Measurements from ENCODE around the gene DNAI1.

Gene DNAI1

DNA sequence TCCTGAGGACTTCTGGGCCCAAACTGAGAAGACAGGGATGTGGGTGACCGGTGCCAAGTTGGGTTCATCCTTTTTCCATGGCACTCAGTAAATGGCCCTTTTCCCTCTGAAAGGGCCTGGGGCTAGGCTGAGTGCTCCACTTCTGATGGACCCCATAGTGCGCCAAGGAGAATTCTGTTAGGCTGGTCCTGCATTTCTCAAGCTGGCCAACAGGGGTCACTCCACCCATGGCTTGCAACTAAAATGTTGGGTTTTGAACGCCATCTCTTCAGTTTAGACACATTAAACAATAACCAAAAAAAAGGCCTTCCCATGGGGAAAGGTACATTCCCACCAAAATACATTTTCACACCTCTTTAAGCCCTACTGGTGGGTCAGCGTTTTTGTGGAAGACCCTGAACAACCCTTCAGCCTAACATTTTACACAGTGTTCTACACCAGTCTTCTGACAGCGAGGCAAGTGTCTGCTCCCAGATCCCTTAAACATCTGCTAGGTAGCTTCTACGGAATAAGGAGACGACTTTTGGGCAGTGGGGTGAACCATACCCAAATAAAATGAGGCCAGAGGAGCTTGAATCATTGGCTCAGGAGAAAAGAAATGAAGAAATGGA lies 103.6 kb downstream of the DNAI1 start:
- TF ChIP-seq, protein P1, sequence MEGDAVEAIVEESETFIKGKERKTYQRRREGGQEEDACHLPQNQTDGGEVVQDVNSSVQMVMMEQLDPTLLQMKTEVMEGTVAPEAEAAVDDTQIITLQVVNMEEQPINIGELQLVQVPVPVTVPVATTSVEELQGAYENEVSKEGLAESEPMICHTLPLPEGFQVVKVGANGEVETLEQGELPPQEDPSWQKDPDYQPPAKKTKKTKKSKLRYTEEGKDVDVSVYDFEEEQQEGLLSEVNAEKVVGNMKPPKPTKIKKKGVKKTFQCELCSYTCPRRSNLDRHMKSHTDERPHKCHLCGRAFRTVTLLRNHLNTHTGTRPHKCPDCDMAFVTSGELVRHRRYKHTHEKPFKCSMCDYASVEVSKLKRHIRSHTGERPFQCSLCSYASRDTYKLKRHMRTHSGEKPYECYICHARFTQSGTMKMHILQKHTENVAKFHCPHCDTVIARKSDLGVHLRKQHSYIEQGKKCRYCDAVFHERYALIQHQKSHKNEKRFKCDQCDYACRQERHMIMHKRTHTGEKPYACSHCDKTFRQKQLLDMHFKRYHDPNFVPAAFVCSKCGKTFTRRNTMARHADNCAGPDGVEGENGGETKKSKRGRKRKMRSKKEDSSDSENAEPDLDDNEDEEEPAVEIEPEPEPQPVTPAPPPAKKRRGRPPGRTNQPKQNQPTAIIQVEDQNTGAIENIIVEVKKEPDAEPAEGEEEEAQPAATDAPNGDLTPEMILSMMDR (IDR thresholded peaks at IDR 0.05; ENCODE audit: insufficient read depth, low read depth, low read length, missing control alignments), result peak; percentile 50
- no peak for DNase-seq (ENCODE audit: low read depth)
- H3K4me3 ChIP-seq (ENCODE audit: low read length), result no peak overlapping the region

DNA sequence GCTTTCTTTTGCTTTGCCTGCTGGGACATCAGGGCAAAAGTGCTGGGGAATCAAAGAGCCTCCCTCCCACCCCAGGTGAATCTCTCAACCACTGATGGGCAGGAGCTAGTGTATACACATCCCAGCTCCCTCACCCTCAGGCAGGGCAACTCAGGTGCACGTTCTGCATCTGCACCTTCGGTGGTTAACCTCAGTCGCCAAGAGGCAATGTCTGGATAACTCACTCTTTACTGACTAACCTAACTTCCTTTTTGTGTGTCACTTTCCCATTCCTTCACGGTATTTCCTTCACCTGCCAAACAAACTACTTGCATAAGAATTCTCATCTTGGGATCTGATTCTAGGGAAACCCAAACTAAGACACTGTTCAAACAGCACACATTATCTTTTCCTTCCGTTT lies 104.7 kb downstream of the DNAI1 start:
- DNase-seq (ENCODE audit: low read depth), result peak; percentile 71

DNA sequence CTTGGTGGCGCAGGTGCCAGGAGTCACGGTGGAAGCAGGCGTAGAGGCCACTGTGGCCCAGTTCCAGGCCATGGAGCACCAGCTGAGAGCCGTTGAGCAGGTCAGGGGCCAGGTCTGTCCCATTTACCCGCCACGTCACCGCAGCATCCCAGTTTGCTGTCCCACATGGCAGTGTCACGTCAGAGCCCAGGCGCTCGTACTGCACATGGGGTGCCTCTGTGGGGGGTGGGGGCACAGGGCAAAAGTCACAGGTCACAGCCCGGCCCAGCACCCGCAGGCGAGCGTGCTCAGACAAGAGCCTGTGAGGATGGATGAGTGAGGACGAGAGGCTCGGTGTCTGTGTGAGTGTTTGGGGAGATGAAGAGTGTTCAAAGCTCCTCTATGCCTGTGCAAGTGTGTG lies 106.0 kb downstream of the DNAI1 start:
- DNase-seq (ENCODE audit: low read depth), result no peak
- H3K4me3 ChIP-seq (ENCODE audit: low read length), result no peak overlapping the region
- TF ChIP-seq, protein P1 (IDR thresholded peaks at IDR 0.05; ENCODE audit: insufficient read depth, low read depth, low read length, missing control alignments), result no peak

More for the DNA sequence above, 104.7 kb downstream of the DNAI1 start:
- no peak overlapping the region for H3K4me3 ChIP-seq (ENCODE audit: low read length)
- TF ChIP-seq, protein P1 (IDR thresholded peaks at IDR 0.05; ENCODE audit: insufficient read depth, low read depth, low read length, missing control alignments), result no peak

DNA sequence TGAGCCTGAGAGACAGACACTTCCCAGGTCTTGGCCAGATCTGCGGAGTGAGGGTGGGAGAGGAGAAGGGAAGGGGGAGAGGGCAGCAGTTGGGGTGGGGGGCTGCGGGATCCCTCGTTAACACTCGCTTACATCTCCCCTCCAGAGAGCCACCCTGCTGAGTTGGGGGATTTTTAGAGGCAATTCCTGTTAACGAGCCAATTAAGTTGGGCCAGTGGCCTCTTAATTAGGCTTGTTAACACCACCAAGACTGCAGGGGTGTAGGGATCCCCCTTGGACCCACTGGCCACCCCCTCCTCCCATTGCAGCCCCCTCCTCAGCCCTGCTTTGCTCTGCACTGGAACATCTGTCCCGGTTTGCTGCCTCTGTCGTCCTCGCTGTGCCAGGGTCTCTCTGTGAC lies 107.3 kb downstream of the DNAI1 start:
- no peak overlapping the region for H3K4me3 ChIP-seq (ENCODE audit: low read length)
- DNase-seq (ENCODE audit: low read depth), result no peak
- TF ChIP-seq, protein P1 (IDR thresholded peaks at IDR 0.05; ENCODE audit: insufficient read depth, low read depth, low read length, missing control alignments), result no peak

DNA sequence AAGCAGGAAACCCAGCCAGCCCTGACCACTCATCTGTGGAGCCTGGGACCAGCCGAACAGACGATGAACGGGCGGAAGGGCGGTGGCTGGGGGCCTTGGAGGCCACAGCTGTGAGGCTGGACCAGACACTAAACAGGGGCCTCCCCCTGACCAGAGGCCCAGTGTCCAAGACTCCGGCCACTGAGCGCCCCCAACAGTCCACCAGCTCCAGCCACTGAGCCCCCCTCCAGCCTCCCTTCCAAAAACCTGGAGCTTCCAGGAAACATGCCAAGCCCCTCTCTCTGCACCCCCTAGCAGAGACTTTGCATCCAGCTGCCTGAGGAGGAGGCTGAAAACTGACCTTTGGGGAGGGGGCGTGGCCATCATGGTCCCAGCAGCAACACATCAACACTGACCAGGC lies 107.7 kb downstream of the DNAI1 start:
- TF ChIP-seq, protein P1 (IDR thresholded peaks at IDR 0.05; ENCODE audit: insufficient read depth, low read depth, low read length, missing control alignments), result no peak
- no peak for DNase-seq (ENCODE audit: low read depth)
- H3K4me3 ChIP-seq (ENCODE audit: low read length), result no peak overlapping the region

DNA sequence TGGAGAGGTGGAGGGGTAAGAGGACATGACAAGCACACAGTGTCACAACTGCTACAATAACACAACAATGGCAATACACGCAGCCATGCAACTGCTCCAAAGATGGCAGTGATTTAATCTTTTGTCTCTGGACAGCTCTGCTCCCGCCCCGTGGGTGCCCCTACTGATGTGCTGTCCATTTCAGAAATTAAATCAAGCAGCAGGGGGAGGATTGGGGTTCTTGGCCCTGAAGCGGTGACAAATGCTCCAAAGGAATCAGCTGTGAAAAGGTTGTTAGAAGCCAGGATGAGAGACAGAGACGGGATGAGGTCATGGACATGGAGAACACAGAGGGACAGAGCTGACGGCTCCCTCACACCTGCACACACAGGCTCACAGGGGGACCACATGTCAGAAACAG lies 108.4 kb downstream of the DNAI1 start:
- TF ChIP-seq, protein P1 (IDR thresholded peaks at IDR 0.05; ENCODE audit: insufficient read depth, low read depth, low read length, missing control alignments), result no peak
- DNase-seq (ENCODE audit: low read depth), result no peak
- H3K4me3 ChIP-seq (ENCODE audit: low read length), result no peak overlapping the region

DNA sequence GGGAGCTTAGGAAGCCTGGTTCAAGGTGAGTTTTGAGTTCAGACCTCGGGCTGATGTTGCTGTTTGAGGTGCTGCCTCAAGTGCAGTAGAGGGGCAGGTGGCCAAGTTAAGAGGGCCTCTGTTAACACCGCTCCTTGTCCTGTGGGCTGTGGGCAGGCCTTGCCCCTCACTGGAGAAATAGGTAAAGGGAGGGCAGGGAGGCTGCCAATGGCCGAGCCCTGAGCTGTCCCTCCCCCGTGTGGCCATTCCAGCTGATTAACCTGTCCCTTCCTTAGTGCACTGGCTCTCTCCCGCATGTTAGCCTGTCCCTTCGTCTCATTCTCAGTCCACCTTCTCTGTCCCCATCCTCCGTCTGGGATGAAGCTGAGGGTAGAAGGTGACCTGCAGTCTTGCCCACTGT lies 109.5 kb downstream of the DNAI1 start:
- TF ChIP-seq, protein P1 (IDR thresholded peaks at IDR 0.05; ENCODE audit: insufficient read depth, low read depth, low read length, missing control alignments), result no peak
- DNase-seq (ENCODE audit: low read depth), result no peak
- no peak overlapping the region for H3K4me3 ChIP-seq (ENCODE audit: low read length)
